ENCODE results near the gene RFPL4AL1.

The RFPL4AL1 gene

DNA sequence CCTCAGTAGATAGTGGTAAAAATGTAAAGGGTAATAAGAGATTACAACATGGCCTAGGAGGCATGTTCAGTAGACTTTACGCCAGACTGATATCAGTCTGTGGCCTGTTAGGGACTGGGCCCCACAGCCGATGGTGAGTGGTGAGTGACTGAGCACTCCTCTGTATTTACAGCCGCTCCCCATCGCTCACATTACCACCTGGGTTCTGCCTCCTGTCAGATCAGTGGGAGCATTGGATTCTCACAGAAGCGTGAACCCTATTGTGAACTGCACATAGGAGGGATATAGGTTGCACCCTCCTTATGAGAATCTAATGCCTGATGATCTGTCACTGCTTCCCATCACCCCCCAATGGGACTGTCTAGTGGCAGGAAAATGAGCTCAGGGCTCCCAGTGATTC, 45.0 kb downstream of the RFPL4AL1 start:
- DNase-seq (ENCODE audit: low read depth), result no peak
- H3K4me3 ChIP-seq (ENCODE audit: low read depth, low read length), result no peak overlapping the region

DNA sequence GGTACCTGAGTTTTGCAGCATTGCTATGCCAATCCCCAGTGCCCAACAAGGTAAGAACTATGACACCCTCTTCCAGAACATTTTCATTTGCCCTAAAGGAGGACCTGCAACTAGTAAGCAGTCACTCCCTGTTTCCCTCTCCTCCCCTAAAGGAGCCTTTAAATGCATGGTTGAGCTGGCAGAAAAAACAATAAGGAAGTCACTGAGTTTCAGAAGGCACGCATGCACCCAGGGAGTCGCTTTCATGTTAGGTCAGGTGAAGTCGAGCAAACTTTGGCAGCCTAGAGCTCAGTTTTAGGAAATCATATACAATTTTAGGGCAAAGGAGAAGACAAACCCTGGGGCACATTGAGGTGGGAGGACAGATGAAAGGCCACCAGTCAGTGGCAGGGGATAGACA, 51.1 kb downstream of the RFPL4AL1 start:
- no peak overlapping the region for H3K4me3 ChIP-seq (ENCODE audit: low read depth, low read length)
- DNase-seq (ENCODE audit: low read depth), result no peak

Measured in skeletal muscle cell (primary cell).